ENCODE measurements around the gene AK5. TPM values are rescaled to one million over a fixed set of nuclear protein-coding genes. Genes with fewer than 3 reads are reported as not detected.

The AK5 gene
- total and polyA plus RNA-seq, 3 experiments from 2014 or later = 0.46 to 3.4 (median 1.1) TPM

DNA sequence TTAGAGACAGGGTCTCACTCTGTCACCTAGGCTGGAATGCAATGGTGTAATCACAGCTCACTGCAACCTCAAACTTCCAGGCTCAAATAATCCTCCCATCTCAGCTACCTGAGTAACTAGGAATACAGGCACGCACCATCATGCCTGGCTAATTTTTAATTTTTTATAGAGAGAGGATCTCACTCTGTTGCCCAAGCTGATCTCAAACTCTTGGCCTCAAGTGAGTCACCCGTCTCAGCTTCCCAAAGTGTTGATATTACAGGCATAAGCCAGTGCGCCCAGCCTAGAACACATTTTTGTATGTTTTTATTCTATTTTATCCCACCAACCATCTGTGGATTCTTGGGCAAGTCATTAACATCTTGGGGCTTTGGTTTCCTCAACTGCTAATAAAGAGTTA lies 100.5 kb downstream of the AK5 start:
- Histone ChIP-seq H3K27ac (ENCODE audit: low read depth, low read length) (no peak overlapping the region), H3K27me3 (ENCODE audit: insufficient read depth, low read length, poor library complexity, severe bottlenecking) (no peaks in the 10 kb centered on the region), H3K4me1 (ENCODE audit: insufficient read depth, low read length) (peaks cover 7% of the 10 kb centered on the region), H3K36me3 (ENCODE audit: insufficient read depth, low read length) (no peaks in the 10 kb centered on the region), H3K9me3 (ENCODE audit: low read length) (no peaks in the 10 kb centered on the region), H3K4me3 (ENCODE audit: low read length) (no peak overlapping the region)
- H3K27me3 Mint-ChIP-seq = peaks cover 3 to 5% of the 10 kb centered on the region in 2 donors
- CTCF ChIA-PET = no interaction called here
- H3K9me3 Mint-ChIP-seq = no peaks in the 10 kb centered on the region
- H3K36me3 Mint-ChIP-seq = no peaks in the 10 kb centered on the region
- H3K4me3 Mint-ChIP-seq = no peak overlapping the region
- H3K4me1 Mint-ChIP-seq = peaks cover 0 to 9% (median 0%) of the 10 kb centered on the region in 3 donors
- no peak for DNase-seq
- POLR2A ChIA-PET = no interaction called here
- H3K27ac Mint-ChIP-seq = no peak overlapping the region

DNA sequence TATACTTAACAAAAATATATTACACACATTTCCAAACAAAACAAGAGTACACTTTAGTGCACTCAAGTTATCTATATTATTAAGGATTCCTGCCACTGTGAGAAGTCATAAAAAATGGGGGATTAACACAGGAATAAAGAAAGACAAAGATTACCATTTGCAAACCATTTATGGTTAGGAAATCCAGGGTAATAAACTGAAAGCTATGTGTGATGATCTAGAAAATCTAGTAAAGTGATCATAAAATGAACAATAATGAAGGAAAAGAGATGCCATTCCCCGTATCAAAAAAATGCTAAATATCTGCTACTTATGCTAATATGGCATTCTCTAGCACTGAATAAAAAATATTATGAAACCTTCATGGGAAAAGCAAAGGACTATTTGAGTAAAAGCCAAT lies 101.4 kb downstream of the AK5 start:
- H3K4me1 ChIP-seq (ENCODE audit: insufficient read depth, low read length) = peaks cover 7% of the 10 kb centered on the region
- Mint-ChIP-seq H3K4me1 (peaks cover 2 to 14% (median 4%) of the 10 kb centered on the region in 3 donors), H3K27me3 (peaks cover 3 to 5% of the 10 kb centered on the region in 2 donors), H3K27ac (no peak overlapping the region), H3K36me3 (no peaks in the 10 kb centered on the region), H3K4me3 (no peak overlapping the region), H3K9me3 (no peaks in the 10 kb centered on the region)
- POLR2A ChIA-PET = no interaction called here
- no peak overlapping the region for H3K4me3 ChIP-seq (ENCODE audit: low read length)
- CTCF ChIA-PET = no interaction called here
- no peak overlapping the region for H3K27ac ChIP-seq (ENCODE audit: low read depth, low read length)
- DNase-seq = no peak
- H3K9me3 ChIP-seq (ENCODE audit: low read length) = no peaks in the 10 kb centered on the region
- no peaks in the 10 kb centered on the region for H3K27me3 ChIP-seq (ENCODE audit: insufficient read depth, low read length, poor library complexity, severe bottlenecking)
- H3K36me3 ChIP-seq (ENCODE audit: insufficient read depth, low read length) = no peaks in the 10 kb centered on the region

GRCh38 chr1:77385551-77385950 lies 103.7 kb downstream of the AK5 start:
- CTCF ChIA-PET = no interaction called here
- POLR2A ChIA-PET = no interaction called here
- no peaks in the 10 kb centered on the region for H3K9me3 Mint-ChIP-seq

DNA sequence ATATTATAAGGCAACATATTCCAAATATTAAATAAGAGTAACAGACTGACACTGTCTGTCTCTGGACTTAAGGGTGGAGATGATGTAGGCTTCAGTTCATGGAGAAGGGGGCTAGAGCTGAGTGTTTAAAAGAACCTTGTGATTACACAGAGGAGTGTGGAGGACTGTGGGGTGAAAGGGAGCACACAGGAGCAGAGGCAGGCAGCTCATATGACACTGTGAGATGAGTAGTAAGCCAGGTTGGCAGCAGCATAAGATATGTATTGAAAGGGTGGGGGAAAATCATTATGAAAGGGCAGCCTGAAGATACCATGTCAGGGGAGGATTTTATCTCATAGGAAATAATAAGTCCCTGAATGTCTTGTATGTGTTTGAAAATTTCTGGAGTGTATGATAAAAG lies 104.5 kb downstream of the AK5 start:
- Histone ChIP-seq H3K9me3 (ENCODE audit: low read length) (no peaks in the 10 kb centered on the region), H3K4me3 (ENCODE audit: low read length) (no peak overlapping the region), H3K4me1 (ENCODE audit: insufficient read depth, low read length) (no peaks in the 10 kb centered on the region), H3K27ac (ENCODE audit: low read depth, low read length) (no peak overlapping the region), H3K36me3 (ENCODE audit: insufficient read depth, low read length) (no peaks in the 10 kb centered on the region), H3K27me3 (ENCODE audit: insufficient read depth, low read length, poor library complexity, severe bottlenecking) (no peaks in the 10 kb centered on the region)
- POLR2A ChIA-PET = no interaction called here
- Mint-ChIP-seq H3K27me3 (peaks cover 0 to 5% of the 10 kb centered on the region in 2 donors), H3K36me3 (peaks cover 0 to 4% (median 2%) of the 10 kb centered on the region in 3 donors), H3K27ac (peak overlapping the region in 1 of 8 donors; percentile 21), H3K9me3 (no peaks in the 10 kb centered on the region), H3K4me3 (no peak overlapping the region), H3K4me1 (peaks cover 6 to 8% (median 6%) of the 10 kb centered on the region in 3 donors)
- CTCF ChIA-PET = no interaction called here
- DNase-seq = no peak

More at GRCh38 chr1:77385551-77385950, 103.7 kb downstream of the AK5 start:
- Mint-ChIP-seq H3K27ac (no peak overlapping the region), H3K4me1 (peaks cover 6 to 8% (median 6%) of the 10 kb centered on the region in 3 donors), H3K4me3 (no peak overlapping the region), H3K27me3 (peaks cover 0 to 7% of the 10 kb centered on the region in 2 donors), H3K36me3 (peaks cover 0 to 4% (median 2%) of the 10 kb centered on the region in 3 donors)
- Histone ChIP-seq H3K36me3 (ENCODE audit: insufficient read depth, low read length) (no peaks in the 10 kb centered on the region), H3K27me3 (ENCODE audit: insufficient read depth, low read length, poor library complexity, severe bottlenecking) (no peaks in the 10 kb centered on the region), H3K4me3 (ENCODE audit: low read length) (no peak overlapping the region), H3K4me1 (ENCODE audit: insufficient read depth, low read length) (no peaks in the 10 kb centered on the region), H3K27ac (ENCODE audit: low read depth, low read length) (no peak overlapping the region), H3K9me3 (ENCODE audit: low read length) (no peaks in the 10 kb centered on the region)
- DNase-seq = no peak

- peaks cover 0 to 4% (median 2%) of the 10 kb centered on the region in 3 donors for H3K36me3 Mint-ChIP-seq
- no peak for DNase-seq
- H3K27me3 Mint-ChIP-seq = peaks cover 0 to 5% of the 10 kb centered on the region in 2 donors
- H3K27ac ChIP-seq (ENCODE audit: low read depth, low read length) = no peak overlapping the region
- no peaks in the 10 kb centered on the region for H3K36me3 ChIP-seq (ENCODE audit: insufficient read depth, low read length)
- no peaks in the 10 kb centered on the region for H3K4me1 ChIP-seq (ENCODE audit: insufficient read depth, low read length)
- ChIA-PET POLR2A (no interaction called here), CTCF (no interaction called here)
- H3K27me3 ChIP-seq (ENCODE audit: insufficient read depth, low read length, poor library complexity, severe bottlenecking) = no peaks in the 10 kb centered on the region
- no peak overlapping the region for H3K4me3 ChIP-seq (ENCODE audit: low read length)
- H3K4me3 Mint-ChIP-seq = no peak overlapping the region
- no peaks in the 10 kb centered on the region for H3K9me3 Mint-ChIP-seq
- no peaks in the 10 kb centered on the region for H3K9me3 ChIP-seq (ENCODE audit: low read length)
- H3K27ac Mint-ChIP-seq = no peak overlapping the region
- peaks cover 6 to 8% (median 6%) of the 10 kb centered on the region in 3 donors for H3K4me1 Mint-ChIP-seq
Observed at GRCh38 chr1:77387553-77387952, 105.7 kb downstream of the AK5 start.

GRCh38 chr1:77388661-77389060 lies 106.8 kb downstream of the AK5 start:
- no peak overlapping the region for H3K4me3 Mint-ChIP-seq
- no peak overlapping the region for H3K27ac ChIP-seq (ENCODE audit: low read depth, low read length)
- CTCF ChIA-PET = interaction anchor here (1.6 kb wide), 1 partner anchor 10 kb away, joined by 3 read pairs; no protein-coding TSS in a partner anchor

DNA sequence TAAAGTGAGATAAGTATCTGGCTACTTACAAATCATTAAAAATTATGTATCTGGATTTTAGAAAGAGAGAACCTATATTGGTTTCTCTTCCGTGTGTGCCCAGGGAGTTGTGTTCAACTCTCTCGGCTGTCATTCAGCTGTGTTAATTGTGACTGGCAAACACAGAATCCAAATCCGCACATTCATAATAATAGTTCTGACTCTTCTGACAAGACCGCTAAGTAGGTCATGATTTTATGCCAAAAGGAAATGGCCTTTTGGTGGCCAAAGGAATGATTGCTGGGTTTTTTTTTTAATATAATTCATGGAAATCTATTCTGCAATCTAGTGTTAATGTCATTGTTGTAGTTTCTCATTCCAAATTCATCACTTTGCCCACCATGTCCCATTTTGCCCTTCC lies 110.7 kb downstream of the AK5 start:
- Mint-ChIP-seq H3K4me3 (no peak overlapping the region), H3K27me3 (peaks cover 0 to 22% of the 10 kb centered on the region in 2 donors), H3K27ac (no peak overlapping the region), H3K4me1 (peaks cover 6 to 8% (median 6%) of the 10 kb centered on the region in 3 donors), H3K36me3 (peaks cover 0 to 4% (median 2%) of the 10 kb centered on the region in 3 donors), H3K9me3 (no peaks in the 10 kb centered on the region)
- no peak overlapping the region for H3K27ac ChIP-seq (ENCODE audit: low read depth, low read length)
- ChIA-PET CTCF (no interaction called here), POLR2A (no interaction called here)
- H3K36me3 ChIP-seq (ENCODE audit: insufficient read depth, low read length) = no peaks in the 10 kb centered on the region
- no peak for DNase-seq
- no peaks in the 10 kb centered on the region for H3K4me1 ChIP-seq (ENCODE audit: insufficient read depth, low read length)
- no peak overlapping the region for H3K4me3 ChIP-seq (ENCODE audit: low read length)
- H3K9me3 ChIP-seq (ENCODE audit: low read length) = no peaks in the 10 kb centered on the region
- H3K27me3 ChIP-seq (ENCODE audit: insufficient read depth, low read length, poor library complexity, severe bottlenecking) = no peaks in the 10 kb centered on the region

More at GRCh38 chr1:77388661-77389060, 106.8 kb downstream of the AK5 start:
- Mint-ChIP-seq H3K27ac (no peak overlapping the region), H3K27me3 (peaks cover 0 to 9% of the 10 kb centered on the region in 2 donors), H3K9me3 (no peaks in the 10 kb centered on the region), H3K4me1 (peaks cover 6 to 8% (median 6%) of the 10 kb centered on the region in 3 donors), H3K36me3 (peaks cover 0 to 4% (median 2%) of the 10 kb centered on the region in 3 donors)
- POLR2A ChIA-PET = interaction anchor here (0.6 kb wide), 2 partner anchors 94 to 102 kb away, joined by 4 to 5 read pairs; no protein-coding TSS in a partner anchor
- Histone ChIP-seq H3K4me1 (ENCODE audit: insufficient read depth, low read length) (no peaks in the 10 kb centered on the region), H3K4me3 (ENCODE audit: low read length) (no peak overlapping the region), H3K9me3 (ENCODE audit: low read length) (no peaks in the 10 kb centered on the region), H3K36me3 (ENCODE audit: insufficient read depth, low read length) (no peaks in the 10 kb centered on the region), H3K27me3 (ENCODE audit: insufficient read depth, low read length, poor library complexity, severe bottlenecking) (no peaks in the 10 kb centered on the region)
- no peak for DNase-seq

GRCh38 chr1:77394166-77394565 lies 112.3 kb downstream of the AK5 start:
- H3K4me3 Mint-ChIP-seq = no peak overlapping the region

More at GRCh38 chr1:77394166-77394565, 112.3 kb downstream of the AK5 start:
- H3K27me3 ChIP-seq (ENCODE audit: insufficient read depth, low read length, poor library complexity, severe bottlenecking) = no peaks in the 10 kb centered on the region
- no peaks in the 10 kb centered on the region for H3K9me3 ChIP-seq (ENCODE audit: low read length)
- Mint-ChIP-seq H3K9me3 (no peaks in the 10 kb centered on the region), H3K4me1 (no peaks in the 10 kb centered on the region), H3K27me3 (peaks cover 0 to 20% of the 10 kb centered on the region in 2 donors), H3K36me3 (peaks cover 0 to 3% (median 2%) of the 10 kb centered on the region in 3 donors), H3K27ac (no peak overlapping the region)
- ChIA-PET POLR2A (no interaction called here), CTCF (no interaction called here)
- H3K36me3 ChIP-seq (ENCODE audit: insufficient read depth, low read length) = no peaks in the 10 kb centered on the region
- H3K27ac ChIP-seq (ENCODE audit: low read depth, low read length) = no peak overlapping the region
- H3K4me3 ChIP-seq (ENCODE audit: low read length) = no peak overlapping the region
- no peaks in the 10 kb centered on the region for H3K4me1 ChIP-seq (ENCODE audit: insufficient read depth, low read length)
- DNase-seq = no peak

Measured in CD8-positive, alpha-beta memory T cell (primary cell).